ENCODE data around the gene CLCN4.
A peak's percentile ranks its signal among the peaks of the same experiment; 100 is the strongest.

Gene CLCN4

GRCh38 chrX:10140264-10140663 lies 16.5 kb upstream of the CLCN4 start:
- H3K27ac ChIP-seq: no peak overlapping the region
- TF ChIP-seq CTCF (conservative IDR thresholded peaks at IDR 0.05): no peak
- no peak for TF ChIP-seq ZFX (IDR thresholded peaks at IDR 0.05)

DNA sequence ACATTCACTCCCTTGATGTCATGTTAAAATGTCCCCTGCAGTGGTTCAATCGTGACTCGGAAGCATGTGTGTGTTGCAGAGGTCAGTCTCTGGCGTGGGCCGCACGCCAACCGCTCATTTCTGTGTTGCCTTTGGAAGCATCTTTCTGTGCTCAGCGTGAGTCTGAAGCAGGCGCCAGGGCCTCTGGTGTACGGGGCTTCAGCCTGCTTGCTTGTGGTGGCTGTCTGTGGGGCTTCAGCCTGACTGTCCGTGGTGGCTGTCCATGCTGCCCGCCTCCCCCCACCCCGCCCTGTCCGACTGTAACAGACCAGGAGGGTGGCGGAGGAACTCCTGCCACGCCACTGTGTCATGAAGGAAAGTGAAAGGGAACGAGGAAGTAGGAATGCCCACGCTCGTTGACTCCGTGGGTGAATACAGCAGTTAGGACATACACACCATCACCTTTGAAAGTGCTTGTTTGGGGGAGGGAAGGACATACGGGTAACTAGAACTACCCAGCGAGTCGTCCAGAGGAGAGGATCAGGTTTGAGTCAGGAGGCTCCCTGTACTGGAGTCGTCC lies 14.7 kb upstream of the CLCN4 start:
- H3K27ac ChIP-seq: no peak overlapping the region
- TF ChIP-seq CTCF (conservative IDR thresholded peaks at IDR 0.05) (no peak), ZFX (IDR thresholded peaks at IDR 0.05) (no peak)

- no peak overlapping the region for H3K27ac ChIP-seq
- TF ChIP-seq CTCF (conservative IDR thresholded peaks at IDR 0.05) (no peak), ZFX (IDR thresholded peaks at IDR 0.05) (no peak)
Measured at GRCh38 chrX:10143071-10143983, 13.4 kb upstream of the CLCN4 start.

- H3K27ac ChIP-seq: no peak overlapping the region
- TF ChIP-seq CTCF (conservative IDR thresholded peaks at IDR 0.05) (no peak), ZFX (IDR thresholded peaks at IDR 0.05) (no peak)
Measured at GRCh38 chrX:10146346-10146745, 10.4 kb upstream of the CLCN4 start.

DNA sequence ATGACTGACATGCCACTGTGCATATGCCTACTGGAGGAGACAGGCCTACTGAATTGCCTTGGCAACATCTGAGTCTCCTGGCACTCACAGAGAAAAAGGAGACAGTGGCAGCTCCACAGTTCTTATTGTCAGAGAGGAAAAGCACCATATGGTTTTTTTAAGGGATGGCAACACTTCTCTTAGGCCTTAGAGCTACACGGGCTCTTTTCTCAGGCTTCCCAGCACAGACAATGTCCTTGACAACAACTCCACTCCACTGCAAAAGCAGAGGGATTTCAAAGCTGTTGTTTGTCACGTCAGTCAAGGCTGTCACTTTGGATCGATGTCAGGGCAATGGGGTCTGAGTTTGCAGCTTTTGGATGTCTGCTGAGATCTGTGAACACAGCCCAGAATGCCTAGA lies 4.7 kb upstream of the CLCN4 start:
- H3K27ac ChIP-seq: no peak overlapping the region
- TF ChIP-seq CTCF (conservative IDR thresholded peaks at IDR 0.05) (no peak), ZFX (IDR thresholded peaks at IDR 0.05) (no peak)

GRCh38 chrX:10155137-10155536 lies 1.6 kb upstream of the CLCN4 start:
- TF ChIP-seq CTCF (conservative IDR thresholded peaks at IDR 0.05) (no peak), ZFX (IDR thresholded peaks at IDR 0.05) (no peak)
- no peak overlapping the region for H3K27ac ChIP-seq

- TF ChIP-seq ZFX (IDR thresholded peaks at IDR 0.05) (no peak), CTCF (conservative IDR thresholded peaks at IDR 0.05) (no peak)
- peak overlapping the region; percentile 49 for H3K27ac ChIP-seq
Measured at GRCh38 chrX:10157032-10157341, 212 bp downstream of the CLCN4 start.

All from C4-2B (cell line).